GM18520 (cell line): ENCODE measurements around the gene SMC3.
"Not testable (repeated sequence)": the region's sequence is repeated elsewhere in the genome, so short reads cannot be mapped to it uniquely, and the experiment has no call there.

Experiments
- ATAC-seq: cut with Tn5 transposase; IDR thresholded peaks from one replicate; pipeline ENCODE4 v1.9.1; 2021; ENCODE audit not compliant: unreplicated experiment

SMC3 gene

GRCh38 chr10:110620398-110620719 is 52.9 kb downstream of the SMC3 start:
- no peak for ATAC-seq

GRCh38 chr10:110623316-110623715 is 55.8 kb downstream of the SMC3 start:
- ATAC-seq, result not testable (repeated sequence)

GRCh38 chr10:110625356-110625894 is 57.9 kb downstream of the SMC3 start:
- ATAC-seq, result no peak

- ATAC-seq, result no peak
Observed at GRCh38 chr10:110625951-110626855, 58.7 kb downstream of the SMC3 start.

GRCh38 chr10:110628161-110628560 is 60.7 kb downstream of the SMC3 start:
- no peak for ATAC-seq

- no peak for ATAC-seq
Observed at GRCh38 chr10:110629680-110630191, 62.2 kb downstream of the SMC3 start.

GRCh38 chr10:110631934-110632333 is 64.4 kb downstream of the SMC3 start:
- ATAC-seq, result no peak

- no peak for ATAC-seq
Observed at GRCh38 chr10:110632591-110633215, 65.2 kb downstream of the SMC3 start.

GRCh38 chr10:110634527-110635209 is 67.2 kb downstream of the SMC3 start:
- no peak for ATAC-seq

- ATAC-seq, result no peak
Observed at GRCh38 chr10:110636572-110636931, 69.1 kb downstream of the SMC3 start.

GRCh38 chr10:110636932-110637557 is 69.5 kb downstream of the SMC3 start:
- ATAC-seq, result no peak

- ATAC-seq, result no peak
Observed at GRCh38 chr10:110637558-110638053, 70.1 kb downstream of the SMC3 start.

- ATAC-seq, result no peak
Observed at GRCh38 chr10:110638319-110638718, 70.8 kb downstream of the SMC3 start.

- ATAC-seq, result not testable (repeated sequence)
Observed at GRCh38 chr10:110639046-110639445, 71.6 kb downstream of the SMC3 start.

- not testable (repeated sequence) for ATAC-seq
Observed at GRCh38 chr10:110639858-110640257, 72.4 kb downstream of the SMC3 start.

GRCh38 chr10:110641256-110641655 is 73.8 kb downstream of the SMC3 start:
- ATAC-seq, result no peak

GRCh38 chr10:110642204-110643034 is 74.9 kb downstream of the SMC3 start:
- no peak for ATAC-seq

- ATAC-seq, result no peak
Observed at GRCh38 chr10:110643035-110643652, 75.6 kb downstream of the SMC3 start.
